ENCODE results near the gene LRRC41.
"Not testable (repeated sequence)": the region's sequence is repeated elsewhere in the genome, so short reads cannot be mapped to it uniquely, and the experiment has no call there.

Gene LRRC41

GRCh38 chr1:46284058-46284457 lies 19.4 kb downstream of the LRRC41 start:
- DNase-seq = no peak

- DNase-seq = no peak
Observed at GRCh38 chr1:46281021-46281420, 22.4 kb downstream of the LRRC41 start.

- no peak for DNase-seq
Observed at GRCh38 chr1:46280092-46280491, 23.3 kb downstream of the LRRC41 start.

- no peak for DNase-seq
Observed at GRCh38 chr1:46278807-46279206, 24.6 kb downstream of the LRRC41 start.

GRCh38 chr1:46277658-46278373 lies 25.6 kb downstream of the LRRC41 start:
- no peak for DNase-seq

GRCh38 chr1:46275030-46275337 lies 28.4 kb downstream of the LRRC41 start:
- no peak for DNase-seq

GRCh38 chr1:46274225-46275029 lies 29.0 kb downstream of the LRRC41 start:
- no peak for DNase-seq

GRCh38 chr1:46268578-46268977 lies 34.8 kb downstream of the LRRC41 start:
- DNase-seq = no peak

- no peak for DNase-seq
Observed at GRCh38 chr1:46263146-46263545, 40.3 kb downstream of the LRRC41 start.

GRCh38 chr1:46262508-46262907 lies 40.9 kb downstream of the LRRC41 start:
- no peak for DNase-seq

GRCh38 chr1:46256523-46256922 lies 46.9 kb downstream of the LRRC41 start:
- no peak for DNase-seq

- no peak for DNase-seq
Observed at GRCh38 chr1:46254668-46255067, 48.7 kb downstream of the LRRC41 start.

- DNase-seq = peak; percentile 46
Observed at GRCh38 chr1:46248122-46248920, 55.1 kb downstream of the LRRC41 start.

- peak; percentile 99 for DNase-seq
Observed at GRCh38 chr1:46247436-46248121, 55.8 kb downstream of the LRRC41 start, which contains the start of gene RAD54L. RAD54L (plus strand) TSS chr1:46247763; CDS start chr1:46248406, 643 bp downstream.

GRCh38 chr1:46246548-46247435 lies 56.6 kb downstream of the LRRC41 start:
- peak; percentile 48 for DNase-seq

GRCh38 chr1:46246136-46246535 lies 57.3 kb downstream of the LRRC41 start:
- not testable (repeated sequence) for DNase-seq

GRCh38 chr1:46244656-46245371 lies 58.6 kb downstream of the LRRC41 start:
- DNase-seq = peak; percentile 9

GRCh38 chr1:46243831-46244230 lies 59.6 kb downstream of the LRRC41 start:
- DNase-seq = not testable (repeated sequence)

- no peak for DNase-seq
Observed at GRCh38 chr1:46242918-46243317, 60.5 kb downstream of the LRRC41 start.

GRCh38 chr1:46241733-46242132 lies 61.7 kb downstream of the LRRC41 start:
- not testable (repeated sequence) for DNase-seq

- peak; percentile 57 for DNase-seq
Observed at GRCh38 chr1:46238865-46239264, 64.6 kb downstream of the LRRC41 start.

All from NCI-H226 (cell line).